ENCODE data around the gene LORICRIN. TPM values are rescaled to one million over a fixed set of nuclear protein-coding genes. Genes with fewer than 3 reads are reported as not detected.

LORICRIN gene
- total RNA-seq, 2 experiments from 2014 or later: not detected

GRCh38 chr1:153308540-153308939 lies 49.1 kb downstream of the LORICRIN start:
- Mint-ChIP-seq H3K36me3 (ENCODE audit: low read depth) (no peaks in the 10 kb centered on the region), H3K9me3 (no peaks in the 10 kb centered on the region), H3K27ac (no peak overlapping the region), H3K27me3 (peaks cover 19% of the 10 kb centered on the region), H3K4me3 (no peak overlapping the region), H3K4me1 (ENCODE audit: low read depth) (no peaks in the 10 kb centered on the region)
- ChIA-PET CTCF (no interaction called here), POLR2A (no interaction called here)
- no peaks in the 10 kb centered on the region for H3K4me1 ChIP-seq (ENCODE audit: insufficient read depth, low read length)
- H3K27ac ChIP-seq (ENCODE audit: low read depth in 1 of 2, low read length in 2 of 2): no peak overlapping the region
- H3K9me3 ChIP-seq (ENCODE audit: control insufficient read depth in 1 of 2, insufficient read depth in 1 of 2, low read length in 2 of 2): peaks cover 0 to 3% of the 10 kb centered on the region in 2 experiments
- ATAC-seq (ENCODE audit: poor library complexity) (no peak), DNase-seq (no peak)
- intact Hi-C loops (cut with DNase I, micrococcal nuclease): no loop called here
- peaks cover 4 to 13% of the 10 kb centered on the region in 2 experiments for H3K27me3 ChIP-seq (ENCODE audit: control insufficient read depth in 1 of 2, insufficient read depth in 2 of 2, low read length in 2 of 2)
- TF ChIP-seq CTCF (IDR thresholded peaks at IDR 0.05): no peak
- no peak overlapping the region for H3K4me3 ChIP-seq (ENCODE audit: low read length)
- H3K36me3 ChIP-seq (ENCODE audit: insufficient read depth, low read length): no peaks in the 10 kb centered on the region

- DNase-seq (no peak), ATAC-seq (ENCODE audit: poor library complexity) (no peak)
- peaks cover 2% of the 10 kb centered on the region for H3K9me3 Mint-ChIP-seq
- Histone ChIP-seq H3K4me1 (ENCODE audit: insufficient read depth, low read length) (no peaks in the 10 kb centered on the region), H3K27ac (ENCODE audit: low read depth in 1 of 2, low read length in 2 of 2) (no peak overlapping the region), H3K36me3 (ENCODE audit: insufficient read depth, low read length) (no peaks in the 10 kb centered on the region), H3K27me3 (ENCODE audit: control insufficient read depth in 1 of 2, insufficient read depth in 2 of 2, low read length in 2 of 2) (peaks cover 4 to 13% of the 10 kb centered on the region in 2 experiments), H3K9me3 (ENCODE audit: control insufficient read depth in 1 of 2, insufficient read depth in 1 of 2, low read length in 2 of 2) (peaks cover 0 to 3% of the 10 kb centered on the region in 2 experiments), H3K4me3 (ENCODE audit: low read length) (no peak overlapping the region)
- intact Hi-C loops (cut with DNase I, micrococcal nuclease): no loop called here
- H3K4me1 Mint-ChIP-seq (ENCODE audit: low read depth): no peaks in the 10 kb centered on the region
- no peak overlapping the region for H3K27ac Mint-ChIP-seq
- POLR2A ChIA-PET: no interaction called here
- no peaks in the 10 kb centered on the region for H3K36me3 Mint-ChIP-seq (ENCODE audit: low read depth)
- peaks cover 20% of the 10 kb centered on the region for H3K27me3 Mint-ChIP-seq
- TF ChIP-seq CTCF (IDR thresholded peaks at IDR 0.05): no peak
- H3K4me3 Mint-ChIP-seq: no peak overlapping the region
- CTCF ChIA-PET: no interaction called here
Observed at GRCh38 chr1:153309441-153309840, 50.0 kb downstream of the LORICRIN start.

- CTCF ChIA-PET: no interaction called here
- ATAC-seq (ENCODE audit: poor library complexity) (no peak), DNase-seq (no peak)
- intact Hi-C loops (cut with DNase I, micrococcal nuclease): no loop called here
- Histone ChIP-seq H3K36me3 (ENCODE audit: insufficient read depth, low read length) (no peaks in the 10 kb centered on the region), H3K27ac (ENCODE audit: low read depth in 1 of 2, low read length in 2 of 2) (no peak overlapping the region), H3K4me1 (ENCODE audit: insufficient read depth, low read length) (no peaks in the 10 kb centered on the region), H3K4me3 (ENCODE audit: low read length) (no peak overlapping the region), H3K9me3 (ENCODE audit: control insufficient read depth in 1 of 2, insufficient read depth in 1 of 2, low read length in 2 of 2) (peaks cover 0 to 3% of the 10 kb centered on the region in 2 experiments), H3K27me3 (ENCODE audit: control insufficient read depth in 1 of 2, insufficient read depth in 2 of 2, low read length in 2 of 2) (peaks cover 4 to 13% of the 10 kb centered on the region in 2 experiments)
- POLR2A ChIA-PET: no interaction called here
- Mint-ChIP-seq H3K27me3 (peaks cover 22% of the 10 kb centered on the region), H3K4me1 (ENCODE audit: low read depth) (no peaks in the 10 kb centered on the region), H3K4me3 (no peak overlapping the region), H3K9me3 (peaks cover 2% of the 10 kb centered on the region), H3K27ac (no peak overlapping the region), H3K36me3 (ENCODE audit: low read depth) (no peaks in the 10 kb centered on the region)
- no peak for TF ChIP-seq CTCF (IDR thresholded peaks at IDR 0.05)
Observed at GRCh38 chr1:153310526-153310925, 51.0 kb downstream of the LORICRIN start.

Other genes with a start within 250 kb of the LORICRIN start
- not detected for gene SPRR1B, start 228.5 kb upstream of the LORICRIN start, total RNA-seq
- not detected for gene SPRR2D, start 218.6 kb upstream of the LORICRIN start, total RNA-seq
- not detected for gene SPRR2A, start 202.2 kb upstream of the LORICRIN start, total RNA-seq
- not detected for gene SPRR2B, start 188.1 kb upstream of the LORICRIN start, total RNA-seq
- not detected for gene SPRR2E, start 165.2 kb upstream of the LORICRIN start, total RNA-seq
- not detected for gene SPRR2F, start 146.2 kb upstream of the LORICRIN start, total RNA-seq
- gene SPRR2G, start 108.8 kb upstream of the LORICRIN start, total RNA-seq: not detected
- not detected for gene LELP1, start 56.3 kb upstream of the LORICRIN start, total RNA-seq
- gene PRR9, start 42.1 kb upstream of the LORICRIN start, total RNA-seq: not detected
- not detected for gene PGLYRP3, start 53.3 kb downstream of the LORICRIN start, total RNA-seq
- not detected for gene PGLYRP4, start 89.2 kb downstream of the LORICRIN start, total RNA-seq
- 10 to 100 TPM; 35.3 to 43.6 TPM for gene S100A9, start 98.2 kb downstream of the LORICRIN start, total RNA-seq
- 1 to 10 TPM; 4.0 to 5.5 TPM for gene S100A12, start 115.9 kb downstream of the LORICRIN start, total RNA-seq
- gene S100A8, start 131.4 kb downstream of the LORICRIN start, total RNA-seq: 10 to 100 TPM; 21.0 to 23.8 TPM
- gene S100A7A, start 156.8 kb downstream of the LORICRIN start, total RNA-seq: not detected
- not detected for gene S100A7, start 201.0 kb downstream of the LORICRIN start, total RNA-seq

Measured in CD4-positive, alpha-beta T cell (primary cell).